Lower lobe of right lung (tissue), 2 donors: ENCODE measurements around the gene SYNGAP1. TPM values are rescaled to one million over a fixed set of nuclear protein-coding genes. Genes with fewer than 3 reads are reported as not detected.

Source experiments
- ATAC-seq, 2 donors: fragments of 200-7000 bp; cut with Tn5 transposase; one replicate each; pipeline ENCODE4 v1.9.1; 2020 to 2022; ENCODE audit warnings: mild to moderate bottlenecking in 2 of 2, moderate library complexity in 2 of 2
- DNase-seq: peaks from one replicate; pipeline ENCODE4 v3.0.0-alpha.2; 2020
- H3K27ac ChIP-seq: fragments of 200-600 bp; one replicate; pipeline ENCODE4 v1.8.0; 2022
- H3K27me3 ChIP-seq: fragments of 200-600 bp; one replicate; pipeline ENCODE4 v1.8.0; 2022; ENCODE audit warnings: low read depth
- H3K36me3 ChIP-seq: fragments of 200-600 bp; one replicate; pipeline ENCODE4 v1.8.0; 2022; ENCODE audit warnings: mild to moderate bottlenecking
- H3K4me1 ChIP-seq: fragments of 200-600 bp; one replicate; pipeline ENCODE4 v1.8.0; 2022
- H3K4me3 ChIP-seq: fragments of 200-600 bp; one replicate; pipeline ENCODE4 v1.8.0; 2022; ENCODE audit warnings: mild to moderate bottlenecking
- H3K9me3 ChIP-seq: fragments of 200-600 bp; one replicate; pipeline ENCODE4 v1.8.0; 2022
- intact Hi-C: fragments of 100-400 bp; cut with DNase I; formaldehyde crosslinking; loops from one replicate; pipeline ENCODE4 v1.11.0; 2022
- total RNA-seq: library from RNA; stranded (reverse); fragmentation: NEBNext Ultra II Directional; extraction: Animal tissue kit (Norgen Biotek cat#: 25700); gene quantifications from one replicate; pipeline ENCODE4 v1.2.1, GENCODE V29; 2021
- TF ChIP-seq, protein P1 (sequence below): fragments of 200-600 bp; IDR thresholded peaks from one replicate; pipeline ENCODE4 v1.8.0; 2022; ENCODE audit warnings: antibody characterized with exemption, mild to moderate bottlenecking
- donor health status: DM: no; HTN: yes; CAD: no; lungs with severe emphysema.

SYNGAP1 gene
- total RNA-seq, 1 donor from 2014 or later = 21.6 TPM

DNA sequence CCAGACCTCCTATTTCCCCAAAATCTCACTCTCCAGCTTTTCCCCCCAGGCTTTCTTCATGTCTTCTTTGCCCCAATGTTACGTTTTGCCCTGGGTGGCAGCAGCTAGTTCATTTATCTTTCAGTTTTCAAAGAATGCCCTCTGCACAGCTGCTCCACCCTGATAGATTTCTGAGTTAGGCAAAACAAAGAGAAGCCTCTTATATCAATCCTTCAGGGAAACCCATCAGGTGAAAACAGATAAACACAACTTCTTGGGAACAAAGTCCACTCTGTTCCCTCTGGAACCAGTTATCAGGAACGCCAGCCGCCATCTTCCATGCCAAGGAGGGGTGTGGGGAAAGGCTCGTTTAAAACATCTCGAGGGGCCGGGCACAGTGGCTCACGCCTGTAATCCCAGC is 68.5 kb downstream of the SYNGAP1 start:
- TF ChIP-seq, protein P1, sequence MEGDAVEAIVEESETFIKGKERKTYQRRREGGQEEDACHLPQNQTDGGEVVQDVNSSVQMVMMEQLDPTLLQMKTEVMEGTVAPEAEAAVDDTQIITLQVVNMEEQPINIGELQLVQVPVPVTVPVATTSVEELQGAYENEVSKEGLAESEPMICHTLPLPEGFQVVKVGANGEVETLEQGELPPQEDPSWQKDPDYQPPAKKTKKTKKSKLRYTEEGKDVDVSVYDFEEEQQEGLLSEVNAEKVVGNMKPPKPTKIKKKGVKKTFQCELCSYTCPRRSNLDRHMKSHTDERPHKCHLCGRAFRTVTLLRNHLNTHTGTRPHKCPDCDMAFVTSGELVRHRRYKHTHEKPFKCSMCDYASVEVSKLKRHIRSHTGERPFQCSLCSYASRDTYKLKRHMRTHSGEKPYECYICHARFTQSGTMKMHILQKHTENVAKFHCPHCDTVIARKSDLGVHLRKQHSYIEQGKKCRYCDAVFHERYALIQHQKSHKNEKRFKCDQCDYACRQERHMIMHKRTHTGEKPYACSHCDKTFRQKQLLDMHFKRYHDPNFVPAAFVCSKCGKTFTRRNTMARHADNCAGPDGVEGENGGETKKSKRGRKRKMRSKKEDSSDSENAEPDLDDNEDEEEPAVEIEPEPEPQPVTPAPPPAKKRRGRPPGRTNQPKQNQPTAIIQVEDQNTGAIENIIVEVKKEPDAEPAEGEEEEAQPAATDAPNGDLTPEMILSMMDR = no peak
- ATAC-seq = no peak
- Histone ChIP-seq H3K27ac (no peak overlapping the region), H3K4me1 (no peaks in the 10 kb centered on the region), H3K36me3 (no peaks in the 10 kb centered on the region), H3K9me3 (no peaks in the 10 kb centered on the region), H3K4me3 (no peak overlapping the region), H3K27me3 (no peaks in the 10 kb centered on the region)
- intact Hi-C loops = no loop called here
- no peak for DNase-seq

DNA sequence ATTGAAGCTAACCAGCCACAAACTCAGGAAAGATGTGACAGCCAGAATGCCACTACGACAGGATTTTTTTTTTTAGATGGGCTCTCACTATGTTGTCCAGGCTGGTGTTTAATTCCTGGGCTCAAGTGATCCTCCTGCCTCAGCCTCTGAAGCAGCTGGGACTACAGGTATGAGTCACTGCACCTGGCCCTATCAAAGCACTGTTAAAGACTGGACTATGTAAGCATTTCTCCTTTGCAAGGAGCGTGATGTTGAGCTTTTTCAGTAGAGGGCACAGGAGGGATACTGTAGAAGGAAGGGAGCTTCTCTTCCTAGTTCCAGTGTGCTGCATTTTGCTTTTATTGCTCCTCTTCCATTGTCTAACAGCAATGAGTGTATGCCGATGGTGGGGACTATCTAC is 70.3 kb downstream of the SYNGAP1 start:
- ATAC-seq = no peak
- H3K27ac ChIP-seq = no peak overlapping the region
- no peak for DNase-seq
- TF ChIP-seq, protein P1 = no peak
- H3K4me3 ChIP-seq = no peak overlapping the region
- intact Hi-C loops = no loop called here
- no peaks in the 10 kb centered on the region for H3K36me3 ChIP-seq
- no peaks in the 10 kb centered on the region for H3K27me3 ChIP-seq
- H3K4me1 ChIP-seq = no peaks in the 10 kb centered on the region
- no peaks in the 10 kb centered on the region for H3K9me3 ChIP-seq

DNA sequence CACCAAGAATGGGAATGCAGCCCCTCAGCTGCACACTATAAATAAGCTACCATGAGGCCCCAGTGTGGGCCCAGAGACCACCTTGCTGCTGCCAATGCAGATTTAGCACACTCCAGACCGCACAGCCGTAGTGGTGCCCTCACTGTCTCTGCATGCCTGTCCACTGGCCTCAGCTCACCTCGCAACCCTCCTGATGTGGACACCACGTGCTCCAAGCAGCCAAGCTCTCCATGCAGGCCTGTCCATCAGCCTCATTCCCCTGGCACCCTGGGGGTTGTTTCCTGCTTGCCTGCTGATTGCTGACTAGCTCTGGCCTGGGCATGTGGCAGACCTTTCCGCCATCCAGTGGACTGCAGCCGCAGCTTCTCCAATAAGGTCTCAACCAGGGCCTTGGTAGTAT is 70.8 kb downstream of the SYNGAP1 start:
- ATAC-seq (no peak), DNase-seq (no peak)
- H3K9me3 ChIP-seq = no peaks in the 10 kb centered on the region
- no peak overlapping the region for H3K4me3 ChIP-seq
- intact Hi-C loops = no loop called here
- H3K4me1 ChIP-seq = no peaks in the 10 kb centered on the region
- H3K36me3 ChIP-seq = no peaks in the 10 kb centered on the region
- H3K27me3 ChIP-seq = no peaks in the 10 kb centered on the region
- TF ChIP-seq, protein P1 = no peak
- H3K27ac ChIP-seq = no peak overlapping the region

DNA sequence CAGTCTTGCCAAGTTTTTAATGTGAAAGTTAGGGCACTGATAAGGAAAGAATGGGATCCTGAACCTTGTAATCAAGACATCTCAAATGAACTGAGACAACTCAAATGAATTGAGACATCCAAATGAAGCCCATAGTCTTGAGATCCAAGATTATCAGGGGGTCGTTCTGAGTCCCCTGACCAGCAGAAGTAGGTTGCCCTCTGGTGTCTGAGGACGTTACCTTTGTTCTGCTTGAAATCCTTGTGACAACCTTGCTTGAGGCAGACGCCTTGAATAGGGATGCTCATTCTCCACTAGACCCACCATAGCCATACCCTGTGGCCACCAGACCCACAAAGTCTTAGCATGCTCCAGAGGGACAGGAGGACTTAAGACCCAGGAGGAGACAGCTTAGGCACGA is 72.2 kb downstream of the SYNGAP1 start:
- Histone ChIP-seq H3K9me3 (no peaks in the 10 kb centered on the region), H3K4me1 (no peaks in the 10 kb centered on the region), H3K27me3 (no peaks in the 10 kb centered on the region), H3K4me3 (no peak overlapping the region), H3K27ac (no peak overlapping the region), H3K36me3 (no peaks in the 10 kb centered on the region)
- TF ChIP-seq, protein P1 = no peak
- intact Hi-C loops = no loop called here
- ATAC-seq (no peak), DNase-seq (no peak)

DNA sequence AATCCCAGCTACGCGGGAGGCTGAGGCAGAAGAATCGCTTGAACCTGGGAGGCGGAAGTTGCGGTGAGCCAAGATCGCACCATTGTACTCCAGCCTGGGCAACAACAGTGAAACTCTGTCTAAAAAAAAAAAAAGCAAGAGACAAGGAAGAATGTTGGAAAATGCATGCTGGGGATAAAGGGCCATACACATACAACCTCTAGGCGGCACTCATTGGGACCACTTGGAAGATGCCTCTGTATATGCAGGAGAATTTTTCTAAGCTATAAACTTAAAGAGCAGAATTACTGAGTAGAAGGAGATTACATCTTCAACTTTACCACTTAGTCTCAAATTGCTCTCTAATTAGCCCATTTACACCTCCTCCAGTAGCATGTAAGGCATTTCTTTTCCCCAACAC is 77.3 kb downstream of the SYNGAP1 start:
- Histone ChIP-seq H3K4me1 (no peaks in the 10 kb centered on the region), H3K27me3 (no peaks in the 10 kb centered on the region), H3K4me3 (no peak overlapping the region), H3K9me3 (no peaks in the 10 kb centered on the region), H3K27ac (no peak overlapping the region), H3K36me3 (no peaks in the 10 kb centered on the region)
- DNase-seq (no peak), ATAC-seq (no peak)
- TF ChIP-seq, protein P1 = no peak
- intact Hi-C loops = no loop called here

DNA sequence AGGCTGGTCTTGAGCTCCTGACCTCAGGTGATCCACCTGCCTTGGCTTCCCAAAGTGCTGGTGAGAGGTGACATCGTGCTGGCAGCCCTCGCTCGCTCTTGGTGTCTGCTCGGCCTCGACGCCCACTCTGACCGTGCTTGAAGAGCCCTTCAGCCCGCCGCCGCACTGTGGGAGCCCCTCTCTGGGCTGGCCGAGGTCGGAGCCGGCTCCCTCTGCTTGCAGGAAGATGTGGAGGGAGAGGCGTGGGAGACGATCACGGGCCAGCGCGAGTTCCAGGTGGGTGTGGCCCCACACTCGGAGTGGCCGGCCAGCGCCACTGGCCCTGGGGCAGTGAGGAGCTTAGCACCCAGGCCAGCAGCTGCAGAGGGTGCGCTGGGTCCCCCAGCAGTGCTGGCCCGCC is 82.6 kb downstream of the SYNGAP1 start:
- TF ChIP-seq, protein P1 = no peak
- Histone ChIP-seq H3K4me3 (no peak overlapping the region), H3K36me3 (no peaks in the 10 kb centered on the region), H3K27ac (no peak overlapping the region), H3K4me1 (no peaks in the 10 kb centered on the region), H3K27me3 (no peaks in the 10 kb centered on the region), H3K9me3 (no peaks in the 10 kb centered on the region)
- intact Hi-C loops = no loop called here
- no peak for ATAC-seq
- no peak for DNase-seq
